HepG2 (cell line): ENCODE results near the gene GSC2. TPM values are rescaled to one million over a fixed set of nuclear protein-coding genes. Genes with fewer than 3 reads are reported as not detected.

Experiments
- KAT2B ChIP-seq: fragments of 150-350 bp; IDR thresholded peaks from 2 replicates; pipeline ENCODE4 v1.6.1; 2014; ENCODE audit warnings: low read depth, low read length, borderline replicate concordance
- NFKBIZ ChIP-seq: IDR thresholded peaks from 2 replicates; pipeline ENCODE4 v1.6.1; 2018; ENCODE audit warnings: missing genetic modification reagents, missing compliant biosample characterization
- NR2F6 ChIP-seq, 2 experiments: IDR thresholded peaks; 2 replicates each; pipeline ENCODE4 v1.6.1; 2016; ENCODE audit warnings: antibody characterized with exemption in 1 of 2, mild to moderate bottlenecking in 1 of 2
- TEAD3 ChIP-seq: optimal IDR thresholded peaks from 2 replicates; pipeline ENCODE3; 2016; ENCODE audit warnings: borderline replicate concordance
- U2AF1 ChIP-seq: fragments of 200-400 bp; formaldehyde crosslinking; optimal IDR thresholded peaks from 2 replicates; pipeline ENCODE3; 2017; ENCODE audit warnings: mild to moderate bottlenecking, low read depth, low read length
- ZFX ChIP-seq: sonication (generic); formaldehyde crosslinking; IDR thresholded peaks from 2 replicates; pipeline ENCODE4 v1.4.0; 2020; ENCODE audit warnings: mild to moderate bottlenecking, low read depth, missing genetic modification reagents, moderate library complexity
- ZKSCAN1 ChIP-seq: fragments of 150-350 bp; IDR thresholded peaks from 2 replicates; pipeline ENCODE4 v1.6.1; 2014; ENCODE audit warnings: low read length
- ZNF263 ChIP-seq: sonication (generic); formaldehyde crosslinking; IDR thresholded peaks from 2 replicates; pipeline ENCODE4 v1.4.0; 2020; ENCODE audit warnings: missing genetic modification reagents
- ZNF430 ChIP-seq: sonication (generic); formaldehyde crosslinking; IDR thresholded peaks from 2 replicates; pipeline ENCODE4 v1.9.0; 2021; ENCODE audit warnings: mild to moderate bottlenecking, missing genetic modification reagents
- ZNF614 ChIP-seq: IDR thresholded peaks from 2 replicates; pipeline ENCODE4 v1.6.1; 2018; ENCODE audit warnings: missing biosample characterization, missing genetic modification reagents, inconsistent platforms, borderline replicate concordance
- ZNF619 ChIP-seq: sonication (generic); formaldehyde crosslinking; IDR thresholded peaks from 2 replicates; pipeline ENCODE4 v1.4.0; 2020; ENCODE audit warnings: mild to moderate bottlenecking, missing genetic modification reagents
- ZNF652 ChIP-seq: IDR thresholded peaks from 2 replicates; pipeline ENCODE4 v1.6.1; 2016; ENCODE audit warnings: low read depth, borderline replicate concordance
- ZNF747 ChIP-seq: sonication (generic); formaldehyde crosslinking; IDR thresholded peaks from 2 replicates; pipeline ENCODE4 v1.8.1; 2023; ENCODE audit warnings: missing genetic modification reagents, mild to moderate bottlenecking, borderline replicate concordance
- polyA plus RNA-seq, 8 experiments: library from polyadenylated mRNA; depleted of rRNA in 3 of 8; stranded (reverse) in 7 of 8; unstranded in 1 of 8; fragments of >200 nt; fragmentation: Illumina TruSeq in 4 of 8; extraction: Trizol in 4 of 8; gene quantifications; 2 replicates each; pipeline versions ENCODE4 v1.2.1 to v1.2.3, GENCODE V29; 2011 to 2016; ENCODE audit warnings: low read depth in 4 of 8, missing spikeins in 1 of 8, mixed read lengths in 1 of 8; ENCODE audit not compliant: insufficient read depth in 1 of 8
- total RNA-seq, 5 experiments: library from RNA; depleted of rRNA; stranded (reverse); fragments of >200 nt; fragmentation: Illumina TruSeq; extraction: Trizol; gene quantifications; 2 replicates each; pipeline ENCODE4 v1.2.3, GENCODE V29; 2016; ENCODE audit warnings: low read depth in 1 of 5
- TF ChIP-seq, protein P1 (sequence below): sonication (generic); formaldehyde crosslinking; IDR thresholded peaks from 2 replicates; pipeline ENCODE4 v1.5.1; 2020; ENCODE audit warnings: mild to moderate bottlenecking, moderate library complexity, missing genetic modification reagents
- TF ChIP-seq, protein P2 (sequence below): sonication (generic); formaldehyde crosslinking; IDR thresholded peaks from 2 replicates; pipeline ENCODE4 v1.8.1; 2022; ENCODE audit warnings: low read depth, mild to moderate bottlenecking, missing genetic modification reagents
- TF ChIP-seq, protein P3 (sequence below): sonication (generic); formaldehyde crosslinking; IDR thresholded peaks from 2 replicates; pipeline ENCODE4 v1.5.0; 2020; ENCODE audit warnings: missing genetic modification reagents
- TF ChIP-seq, protein P4 (sequence below): sonication (generic); formaldehyde crosslinking; IDR thresholded peaks from 2 replicates; pipeline ENCODE4 v1.4.0; 2020; ENCODE audit warnings: missing genetic modification reagents, borderline replicate concordance
- TF ChIP-seq, protein P5 (sequence below): fragments of 450-650 bp; IDR thresholded peaks from 2 replicates; pipeline ENCODE4 v1.6.1; 2016
- TF ChIP-seq, protein P6 (sequence below): sonication (generic); formaldehyde crosslinking; IDR thresholded peaks from 2 replicates; pipeline ENCODE4 v1.5.0; 2020; ENCODE audit warnings: missing genetic modification reagents, mild to moderate bottlenecking, borderline replicate concordance

Gene GSC2
- total and polyA plus RNA-seq, 2 of the 13 experiments (the other 11 are each of a cell fraction or from before 2014, with no cell fraction given): not detected

DNA sequence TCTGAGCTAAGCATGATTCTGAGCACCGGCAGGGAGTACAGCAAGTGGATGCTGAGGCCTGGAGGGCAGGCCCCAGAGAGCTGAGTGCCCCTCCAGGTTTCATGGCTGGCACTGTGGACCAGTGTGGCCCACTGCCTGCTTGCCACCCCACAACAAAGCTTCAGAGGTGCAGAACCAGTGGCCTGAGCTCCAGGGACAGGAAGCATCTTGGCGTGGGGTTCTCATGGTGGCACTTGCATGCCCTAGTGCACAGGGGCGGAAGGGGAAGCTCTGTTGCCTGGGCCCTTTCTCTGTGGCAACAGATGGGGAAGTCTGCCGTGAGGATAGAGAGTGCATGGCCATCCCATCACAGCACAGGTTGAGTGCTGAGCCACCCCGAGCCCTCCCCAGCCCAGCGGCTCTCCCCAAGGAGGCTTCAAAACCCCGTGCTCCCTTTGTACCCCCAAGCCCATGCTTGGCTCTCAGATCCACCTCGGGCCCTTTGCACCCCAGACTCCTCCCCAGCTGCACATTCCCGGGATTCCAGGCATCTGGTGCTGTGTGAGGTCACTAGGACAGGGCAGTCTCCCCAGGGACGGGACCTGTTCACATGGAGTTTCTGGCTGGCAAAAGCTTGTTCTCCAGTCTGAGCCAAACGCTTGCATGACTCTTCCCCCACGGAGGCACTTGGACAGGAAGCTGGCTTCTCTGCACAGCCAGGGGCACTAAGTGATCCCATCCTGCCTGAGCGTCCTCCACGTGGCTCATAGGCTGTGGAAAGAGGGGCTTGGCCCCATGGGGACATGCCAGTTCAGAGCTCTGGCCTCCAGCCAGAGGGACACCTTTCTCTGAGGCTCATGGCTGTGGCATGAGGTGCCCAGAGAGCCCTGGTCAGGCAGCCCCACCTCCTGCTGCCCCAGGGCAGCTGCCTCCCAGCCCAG, 24.3 kb upstream of the GSC2 start (continued):
- TF ChIP-seq ZNF263 (CRISPR knock-in tag): peak; percentile 97
- TF ChIP-seq ZNF430 (CRISPR knock-in tag): no peak
- no peak for TF ChIP-seq NFKBIZ
- TF ChIP-seq, protein P1, sequence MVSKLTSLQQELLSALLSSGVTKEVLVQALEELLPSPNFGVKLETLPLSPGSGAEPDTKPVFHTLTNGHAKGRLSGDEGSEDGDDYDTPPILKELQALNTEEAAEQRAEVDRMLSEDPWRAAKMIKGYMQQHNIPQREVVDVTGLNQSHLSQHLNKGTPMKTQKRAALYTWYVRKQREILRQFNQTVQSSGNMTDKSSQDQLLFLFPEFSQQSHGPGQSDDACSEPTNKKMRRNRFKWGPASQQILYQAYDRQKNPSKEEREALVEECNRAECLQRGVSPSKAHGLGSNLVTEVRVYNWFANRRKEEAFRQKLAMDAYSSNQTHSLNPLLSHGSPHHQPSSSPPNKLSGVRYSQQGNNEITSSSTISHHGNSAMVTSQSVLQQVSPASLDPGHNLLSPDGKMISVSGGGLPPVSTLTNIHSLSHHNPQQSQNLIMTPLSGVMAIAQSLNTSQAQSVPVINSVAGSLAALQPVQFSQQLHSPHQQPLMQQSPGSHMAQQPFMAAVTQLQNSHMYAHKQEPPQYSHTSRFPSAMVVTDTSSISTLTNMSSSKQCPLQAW: no peak
- TF ChIP-seq NR2F6 (IDR thresholded peaks at IDR 0.05): peak; percentile 28; the same call in 1 of the 2 replicates
- TF ChIP-seq NR2F6 (CRISPR knock-in tag; IDR thresholded peaks at IDR 0.05): no peak
- TF ChIP-seq ZFX (CRISPR knock-in tag): no peak
- no peak for TF ChIP-seq ZKSCAN1
- TF ChIP-seq, protein P2, sequence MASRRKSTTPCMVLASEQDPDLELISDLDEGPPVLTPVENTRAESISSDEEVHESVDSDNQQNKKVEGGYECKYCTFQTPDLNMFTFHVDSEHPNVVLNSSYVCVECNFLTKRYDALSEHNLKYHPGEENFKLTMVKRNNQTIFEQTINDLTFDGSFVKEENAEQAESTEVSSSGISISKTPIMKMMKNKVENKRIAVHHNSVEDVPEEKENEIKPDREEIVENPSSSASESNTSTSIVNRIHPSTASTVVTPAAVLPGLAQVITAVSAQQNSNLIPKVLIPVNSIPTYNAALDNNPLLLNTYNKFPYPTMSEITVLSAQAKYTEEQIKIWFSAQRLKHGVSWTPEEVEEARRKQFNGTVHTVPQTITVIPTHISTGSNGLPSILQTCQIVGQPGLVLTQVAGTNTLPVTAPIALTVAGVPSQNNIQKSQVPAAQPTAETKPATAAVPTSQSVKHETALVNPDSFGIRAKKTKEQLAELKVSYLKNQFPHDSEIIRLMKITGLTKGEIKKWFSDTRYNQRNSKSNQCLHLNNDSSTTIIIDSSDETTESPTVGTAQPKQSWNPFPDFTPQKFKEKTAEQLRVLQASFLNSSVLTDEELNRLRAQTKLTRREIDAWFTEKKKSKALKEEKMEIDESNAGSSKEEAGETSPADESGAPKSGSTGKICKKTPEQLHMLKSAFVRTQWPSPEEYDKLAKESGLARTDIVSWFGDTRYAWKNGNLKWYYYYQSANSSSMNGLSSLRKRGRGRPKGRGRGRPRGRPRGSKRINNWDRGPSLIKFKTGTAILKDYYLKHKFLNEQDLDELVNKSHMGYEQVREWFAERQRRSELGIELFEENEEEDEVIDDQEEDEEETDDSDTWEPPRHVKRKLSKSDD (CRISPR knock-in tag): no peak
- no peak for TF ChIP-seq KAT2B
- no peak for TF ChIP-seq U2AF1
- TF ChIP-seq, protein P3, sequence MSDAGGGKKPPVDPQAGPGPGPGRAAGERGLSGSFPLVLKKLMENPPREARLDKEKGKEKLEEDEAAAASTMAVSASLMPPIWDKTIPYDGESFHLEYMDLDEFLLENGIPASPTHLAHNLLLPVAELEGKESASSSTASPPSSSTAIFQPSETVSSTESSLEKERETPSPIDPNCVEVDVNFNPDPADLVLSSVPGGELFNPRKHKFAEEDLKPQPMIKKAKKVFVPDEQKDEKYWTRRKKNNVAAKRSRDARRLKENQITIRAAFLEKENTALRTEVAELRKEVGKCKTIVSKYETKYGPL: no peak
- TF ChIP-seq ZNF747: peak; percentile 56
- TF ChIP-seq ZNF614: no peak
- TF ChIP-seq TEAD3 (CRISPR knock-in tag): peak; percentile 97
- TF ChIP-seq, protein P4, sequence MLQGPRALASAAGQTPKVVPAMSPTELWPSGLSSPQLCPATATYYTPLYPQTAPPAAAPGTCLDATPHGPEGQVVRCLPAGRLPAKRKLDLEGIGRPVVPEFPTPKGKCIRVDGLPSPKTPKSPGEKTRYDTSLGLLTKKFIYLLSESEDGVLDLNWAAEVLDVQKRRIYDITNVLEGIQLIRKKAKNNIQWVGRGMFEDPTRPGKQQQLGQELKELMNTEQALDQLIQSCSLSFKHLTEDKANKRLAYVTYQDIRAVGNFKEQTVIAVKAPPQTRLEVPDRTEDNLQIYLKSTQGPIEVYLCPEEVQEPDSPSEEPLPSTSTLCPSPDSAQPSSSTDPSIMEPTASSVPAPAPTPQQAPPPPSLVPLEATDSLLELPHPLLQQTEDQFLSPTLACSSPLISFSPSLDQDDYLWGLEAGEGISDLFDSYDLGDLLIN (CRISPR knock-in tag): no peak
- TF ChIP-seq, protein P5, sequence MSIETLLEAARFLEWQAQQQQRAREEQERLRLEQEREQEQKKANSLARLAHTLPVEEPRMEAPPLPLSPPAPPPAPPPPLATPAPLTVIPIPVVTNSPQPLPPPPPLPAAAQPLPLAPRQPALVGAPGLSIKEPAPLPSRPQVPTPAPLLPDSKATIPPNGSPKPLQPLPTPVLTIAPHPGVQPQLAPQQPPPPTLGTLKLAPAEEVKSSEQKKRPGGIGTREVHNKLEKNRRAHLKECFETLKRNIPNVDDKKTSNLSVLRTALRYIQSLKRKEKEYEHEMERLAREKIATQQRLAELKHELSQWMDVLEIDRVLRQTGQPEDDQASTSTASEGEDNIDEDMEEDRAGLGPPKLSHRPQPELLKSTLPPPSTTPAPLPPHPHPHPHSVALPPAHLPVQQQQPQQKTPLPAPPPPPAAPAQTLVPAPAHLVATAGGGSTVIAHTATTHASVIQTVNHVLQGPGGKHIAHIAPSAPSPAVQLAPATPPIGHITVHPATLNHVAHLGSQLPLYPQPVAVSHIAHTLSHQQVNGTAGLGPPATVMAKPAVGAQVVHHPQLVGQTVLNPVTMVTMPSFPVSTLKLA: peak; percentile 31; the same call in 1 of the 2 replicates
- TF ChIP-seq ZNF619 (CRISPR knock-in tag): no peak
- TF ChIP-seq, protein P6, sequence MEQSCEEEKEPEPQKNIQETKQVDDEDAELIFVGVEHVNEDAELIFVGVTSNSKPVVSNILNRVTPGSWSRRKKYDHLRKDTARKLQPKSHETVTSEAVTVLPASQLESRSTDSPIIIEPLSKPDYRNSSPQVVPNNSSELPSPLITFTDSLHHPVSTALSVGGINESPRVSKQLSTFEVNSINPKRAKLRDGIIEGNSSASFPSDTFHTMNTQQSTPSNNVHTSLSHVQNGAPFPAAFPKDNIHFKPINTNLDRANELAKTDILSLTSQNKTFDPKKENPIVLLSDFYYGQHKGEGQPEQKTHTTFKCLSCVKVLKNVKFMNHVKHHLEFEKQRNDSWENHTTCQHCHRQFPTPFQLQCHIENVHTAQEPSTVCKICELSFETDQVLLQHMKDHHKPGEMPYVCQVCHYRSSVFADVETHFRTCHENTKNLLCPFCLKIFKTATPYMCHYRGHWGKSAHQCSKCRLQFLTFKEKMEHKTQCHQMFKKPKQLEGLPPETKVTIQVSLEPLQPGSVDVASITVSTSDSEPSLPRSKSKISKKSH (CRISPR knock-in tag): no peak; the same call in 1 of the 2 replicates
- TF ChIP-seq ZNF652 (CRISPR knock-in tag): no peak
